GM18951 (cell line): ENCODE measurements around the gene PDCD11.

Experiments used
- POLR2A ChIP-seq: IDR thresholded peaks from 4 replicates; pipeline ENCODE4 v1.6.1; 2011; ENCODE audit warnings: mild to moderate bottlenecking; ENCODE audit not compliant: insufficient read length, insufficient read depth; ENCODE audit errors: extremely low read depth
- in situ Hi-C: fragments of 300-500 bp; cut with MboI; formaldehyde crosslinking; loops from one replicate; pipeline ENCODE4 v1.12.0; 2022; ENCODE audit warnings: low sequenced_read_pairs, mixed read lengths, inconsistent platforms; ENCODE audit not compliant: unreplicated experiment

PDCD11 gene

GRCh38 chr10:103394180-103394579, 2.2 kb upstream of the PDCD11 start:
- TF ChIP-seq POLR2A = no peak
- in situ Hi-C loops = no loop called here

- TF ChIP-seq POLR2A = no peak
- in situ Hi-C loops = no loop called here
Measured at GRCh38 chr10:103395754-103396066, 716 bp upstream of the PDCD11 start.

GRCh38 chr10:103396789-103397087, 312 bp downstream of the PDCD11 start:
- in situ Hi-C loops = no loop called here
- no peak for TF ChIP-seq POLR2A

GRCh38 chr10:103397191-103397825, 882 bp downstream of the PDCD11 start:
- no peak for TF ChIP-seq POLR2A

GRCh38 chr10:103413564-103413963, 17.1 kb downstream of the PDCD11 start:
- in situ Hi-C loops = no loop called here
- TF ChIP-seq POLR2A = no peak

More at GRCh38 chr10:103397191-103397825, 882 bp downstream of the PDCD11 start:
- in situ Hi-C loops = no loop called here

GRCh38 chr10:103415581-103415980, 19.2 kb downstream of the PDCD11 start:
- in situ Hi-C loops = loop anchor here (5.0 kb wide), 1 partner anchor 67 kb away; no protein-coding TSS in a partner anchor
- TF ChIP-seq POLR2A = no peak

- no peak for TF ChIP-seq POLR2A
- in situ Hi-C loops = loop anchor here (5.0 kb wide), 1 partner anchor 66 kb away; no protein-coding TSS in a partner anchor
Measured at GRCh38 chr10:103416436-103417147, 20.2 kb downstream of the PDCD11 start.

- in situ Hi-C loops = loop anchor here (5.0 kb wide), 1 partner anchor 65 kb away; no protein-coding TSS in a partner anchor
Measured at GRCh38 chr10:103417148-103417469, 20.7 kb downstream of the PDCD11 start.

GRCh38 chr10:103417601-103418000, 21.2 kb downstream of the PDCD11 start:
- in situ Hi-C loops = loop anchor here (5.0 kb wide), 1 partner anchor 65 kb away; no protein-coding TSS in a partner anchor
- no peak for TF ChIP-seq POLR2A

GRCh38 chr10:103419101-103419500, 22.7 kb downstream of the PDCD11 start:
- TF ChIP-seq POLR2A = no peak
- in situ Hi-C loops = loop anchor here (5.0 kb wide), 1 partner anchor 63 kb away; no protein-coding TSS in a partner anchor

GRCh38 chr10:103423748-103424147, 27.3 kb downstream of the PDCD11 start:
- no peak for TF ChIP-seq POLR2A
- in situ Hi-C loops = no loop called here

- TF ChIP-seq POLR2A = no peak
- in situ Hi-C loops = no loop called here
Measured at GRCh38 chr10:103427866-103428265, 31.4 kb downstream of the PDCD11 start.

GRCh38 chr10:103428989-103429643, 32.7 kb downstream of the PDCD11 start:
- TF ChIP-seq POLR2A = no peak
- in situ Hi-C loops = no loop called here

GRCh38 chr10:103429647-103430046, 33.2 kb downstream of the PDCD11 start:
- TF ChIP-seq POLR2A = no peak
- in situ Hi-C loops = no loop called here
